GM19035 (cell line): Measurements from ENCODE around the gene UCMA.

Source experiments
- ATAC-seq: cut with Tn5 transposase; IDR thresholded peaks from one replicate; pipeline ENCODE4 v1.9.1; 2021; ENCODE audit not compliant: unreplicated experiment

Gene UCMA

GRCh38 chr10:13189961-13190360 lies 44.2 kb downstream of the UCMA start:
- ATAC-seq: no peak

DNA sequence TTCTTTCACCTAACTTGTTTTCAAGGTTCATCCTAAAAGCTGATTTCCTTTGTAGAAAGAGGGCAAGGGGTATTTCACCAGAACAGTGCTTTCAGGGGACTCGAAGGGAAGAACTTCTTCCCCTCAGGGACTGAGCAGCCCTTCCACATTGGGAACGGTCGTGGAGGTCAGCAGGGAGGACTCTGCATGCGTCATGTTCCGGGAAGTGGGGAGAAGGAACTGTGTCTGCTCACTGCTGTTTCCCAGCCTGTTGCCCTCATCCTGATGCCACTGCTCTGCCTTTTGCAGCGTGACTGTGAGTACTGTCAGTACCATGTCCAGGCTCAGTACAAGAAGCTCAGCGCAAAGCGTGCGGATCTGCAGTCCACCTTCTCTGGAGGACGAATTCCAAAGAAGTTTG lies 45.6 kb downstream of the UCMA start:
- no peak for ATAC-seq

DNA sequence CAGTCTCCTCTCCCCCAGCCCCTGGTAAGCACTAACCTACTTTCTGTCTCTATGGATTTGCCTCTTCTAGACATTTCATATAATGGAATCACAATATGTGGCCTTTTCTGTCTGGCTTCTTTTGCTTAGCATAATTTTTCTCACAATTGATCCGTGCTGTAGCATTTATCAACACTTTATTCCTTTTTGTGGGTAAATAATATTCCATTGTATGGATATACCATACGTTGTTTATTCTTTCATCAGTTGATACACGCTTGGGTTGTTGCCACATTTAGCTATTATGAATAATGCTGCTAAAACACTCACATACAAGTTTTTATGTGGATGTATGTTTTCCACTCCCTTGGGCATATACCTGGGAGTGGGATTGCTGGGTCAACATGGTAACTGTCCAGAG lies 47.0 kb downstream of the UCMA start:
- no peak for ATAC-seq

DNA sequence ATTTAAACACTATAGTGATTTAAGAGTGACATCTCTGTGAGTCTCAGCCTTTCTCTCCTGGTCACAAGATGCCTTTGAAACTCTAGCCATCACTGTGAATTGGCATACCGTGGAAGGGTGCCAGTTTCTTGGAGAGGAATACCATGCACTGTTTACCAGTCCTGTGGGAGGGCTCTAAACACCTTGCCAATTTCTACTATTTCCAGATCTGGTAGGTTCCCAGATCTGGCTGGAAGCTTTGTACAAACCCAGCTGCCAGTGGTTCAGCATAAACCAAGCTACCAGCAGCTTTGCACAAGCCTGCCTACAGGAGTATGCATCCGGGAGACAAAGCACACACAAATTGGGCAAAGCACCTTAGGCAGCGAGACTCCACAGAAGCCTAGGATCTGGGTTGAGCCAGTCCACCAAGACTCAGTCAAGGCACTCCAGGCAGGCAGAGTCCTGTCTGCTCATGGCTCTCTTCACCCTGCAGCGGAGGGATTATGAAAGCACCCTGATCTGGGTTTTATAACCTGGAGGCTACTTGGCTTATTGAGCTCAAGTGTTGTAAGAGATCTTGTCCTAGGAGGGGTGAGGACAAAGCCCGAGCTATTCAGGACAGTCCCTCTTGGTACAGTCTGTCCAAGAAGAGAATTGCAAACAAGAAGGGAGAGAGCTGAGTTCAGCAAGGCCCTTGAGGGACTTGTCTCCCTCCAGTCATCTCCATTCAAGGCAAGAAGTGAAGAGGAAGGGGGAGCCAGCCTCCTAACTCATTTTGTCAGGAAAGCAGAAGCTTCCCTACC lies 49.3 kb downstream of the UCMA start:
- no peak for ATAC-seq

- no peak for ATAC-seq
Measured at GRCh38 chr10:13184276-13184675, 49.9 kb downstream of the UCMA start.

GRCh38 chr10:13183625-13184024 lies 50.5 kb downstream of the UCMA start:
- no peak for ATAC-seq

DNA sequence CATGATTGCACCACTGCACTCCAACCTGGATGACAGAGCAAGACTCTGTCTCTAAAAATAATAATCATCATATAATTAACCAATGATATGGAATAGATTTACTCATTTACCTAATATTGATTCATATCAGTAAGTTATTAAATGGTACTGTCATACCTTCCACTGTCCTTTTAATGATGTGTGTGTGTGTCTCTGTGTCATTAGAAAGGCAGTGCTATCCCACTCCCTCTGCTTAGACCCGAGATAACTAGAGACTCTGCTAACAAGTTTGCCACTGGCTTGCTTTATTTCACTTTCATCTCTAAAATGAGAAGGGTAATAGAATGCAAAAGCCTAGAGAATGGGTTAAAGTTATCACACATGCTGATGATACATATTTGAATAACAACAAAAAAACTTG lies 51.8 kb downstream of the UCMA start:
- no peak for ATAC-seq

GRCh38 chr10:13180788-13181187 lies 53.4 kb downstream of the UCMA start:
- no peak for ATAC-seq

GRCh38 chr10:13173616-13174015 lies 60.6 kb downstream of the UCMA start:
- ATAC-seq: no peak
